Gastrocnemius medialis (tissue), 4 donors: Measurements from ENCODE around the gene AIFM1.

Experiments used
- CTCF ChIP-seq, 5 experiments: fragments of 450-650 bp in 3 of 5; fragments of 200-600 bp in 2 of 5; sonication (generic) in 2 of 5; IDR thresholded peaks in 4 of 5; conservative IDR thresholded peaks in 1 of 5; 1 replicate in 4 of 5; 2 replicates in 1 of 5; pipeline ENCODE4 v1.5.1; 2016 to 2019; ENCODE audit warnings: antibody characterized with exemption in 5 of 5, mild to moderate bottlenecking in 3 of 5, moderate library complexity in 3 of 5
- POLR2A ChIP-seq, 2 donors: fragments of 450-650 bp; IDR thresholded peaks; one replicate each; pipeline ENCODE4 v1.6.1; 2017; ENCODE audit warnings: antibody characterized with exemption in 2 of 2, mild to moderate bottlenecking in 2 of 2, moderate library complexity in 2 of 2

- TF ChIP-seq POLR2A (IDR thresholded peaks at IDR 0.05): no peak
- no peak for TF ChIP-seq CTCF (IDR thresholded peaks at IDR 0.05 in 4 of 5, conservative IDR thresholded peaks at IDR 0.05 in 1 of 5)
These were observed 7.3 kb downstream of the AIFM1 start for GRCh38 chrX:130158311-130158710.
